GM19324 (cell line): ENCODE measurements around the gene NR3C2.
"Not testable (repeated sequence)": the region's sequence is repeated elsewhere in the genome, so short reads cannot be mapped to it uniquely, and the experiment has no call there.

Experiments used
- ATAC-seq: cut with Tn5 transposase; IDR thresholded peaks from one replicate; pipeline ENCODE4 v1.9.1; 2021; ENCODE audit warnings: mild to moderate bottlenecking, moderate library complexity; ENCODE audit not compliant: unreplicated experiment, low FRiP score

NR3C2 gene

GRCh38 chr4:148184922-148185321 is 257.3 kb downstream of the NR3C2 start:
- ATAC-seq = no peak

GRCh38 chr4:148182230-148182911 is 259.8 kb downstream of the NR3C2 start:
- ATAC-seq = no peak

GRCh38 chr4:148173397-148174017 is 268.7 kb downstream of the NR3C2 start:
- ATAC-seq = no peak

- ATAC-seq = no peak
Measured at GRCh38 chr4:148171596-148171995, 270.6 kb downstream of the NR3C2 start.

- no peak for ATAC-seq
Measured at GRCh38 chr4:148170408-148171365, 271.5 kb downstream of the NR3C2 start.

- ATAC-seq = no peak
Measured at GRCh38 chr4:148166132-148166591, 276.1 kb downstream of the NR3C2 start.

GRCh38 chr4:148164557-148164956 is 277.7 kb downstream of the NR3C2 start:
- no peak for ATAC-seq

GRCh38 chr4:148162991-148163390 is 279.2 kb downstream of the NR3C2 start:
- ATAC-seq = no peak

GRCh38 chr4:148162519-148162918 is 279.7 kb downstream of the NR3C2 start:
- ATAC-seq = no peak

- ATAC-seq = no peak
Measured at GRCh38 chr4:148161601-148162000, 280.6 kb downstream of the NR3C2 start.

- ATAC-seq = no peak
Measured at GRCh38 chr4:148159793-148160192, 282.4 kb downstream of the NR3C2 start.

- no peak for ATAC-seq
Measured at GRCh38 chr4:148154769-148155168, 287.4 kb downstream of the NR3C2 start.

GRCh38 chr4:148152868-148153625 is 289.2 kb downstream of the NR3C2 start:
- ATAC-seq = no peak

GRCh38 chr4:148151806-148152205 is 290.4 kb downstream of the NR3C2 start:
- ATAC-seq = no peak

- ATAC-seq = no peak
Measured at GRCh38 chr4:148145475-148145874, 296.7 kb downstream of the NR3C2 start.

- no peak for ATAC-seq
Measured at GRCh38 chr4:148143174-148143573, 299.0 kb downstream of the NR3C2 start.

- ATAC-seq = no peak
Measured at GRCh38 chr4:148141501-148141900, 300.7 kb downstream of the NR3C2 start.

GRCh38 chr4:148126825-148127224 is 315.4 kb downstream of the NR3C2 start:
- no peak for ATAC-seq

- no peak for ATAC-seq
Measured at GRCh38 chr4:148124512-148124911, 317.7 kb downstream of the NR3C2 start.

- not testable (repeated sequence) for ATAC-seq
Measured at GRCh38 chr4:148123161-148123560, 319.1 kb downstream of the NR3C2 start.
